H1 (cell line): ENCODE measurements around the gene NPSR1. TPM values are rescaled to one million over a fixed set of nuclear protein-coding genes. Genes with fewer than 3 reads are reported as not detected.

Experiments used
- CTCF ChIA-PET: fragments of 300-600 bp; sonication (Branson Sonifier 250); formaldehyde crosslinking; loops from one replicate; lab custom pipeline; 2021; ENCODE audit not compliant: partially characterized antibody; lab: Charles Lee
- POLR2A ChIA-PET: fragments of 300-600 bp; sonication (Branson Sonifier 250); formaldehyde crosslinking; loops from one replicate; lab custom pipeline; 2021; ENCODE audit warnings: inconsistent platforms; ENCODE audit not compliant: partially characterized antibody; lab: Charles Lee
- DNase-seq, 2 experiments: peaks; one replicate each; pipeline versions ENCODE4 v3.0.0 to v3.0.0-alpha.2; 2010 to 2022; ENCODE audit warnings: low spot score in 2 of 2, low read depth in 1 of 2, mixed read lengths in 1 of 2
- FAIRE-seq: peaks from 2 replicates; lab custom pipeline; 2011; peaks lifted over from hg19 to GRCh38; lab: Jason Lieb, UNC
- H2AFZ ChIP-seq: 2 replicates; pipeline ENCODE4 v1.8.1; 2012; ENCODE audit warnings: low read length, inconsistent platforms
- H2AK5ac ChIP-seq: 2 replicates; pipeline ENCODE4 v1.6.1; 2013; ENCODE audit warnings: low read depth, low read length
- H2BK120ac ChIP-seq: replicated peaks from 2 replicates; pipeline ENCODE3; 2013; ENCODE audit warnings: low read depth, low read length, inconsistent platforms
- H2BK12ac ChIP-seq: 2 replicates; pipeline ENCODE4 v1.6.1; 2013; ENCODE audit warnings: low read depth, low read length
- H2BK15ac ChIP-seq: 2 replicates; pipeline ENCODE4 v1.6.1; 2013; ENCODE audit warnings: low read length
- H2BK20ac ChIP-seq: 2 replicates; pipeline ENCODE4 v1.6.1; 2013; ENCODE audit warnings: low read length
- H2BK5ac ChIP-seq: 2 replicates; pipeline ENCODE4 v1.6.1; 2013; ENCODE audit warnings: low read depth, low read length
- H3K14ac ChIP-seq: 2 replicates; pipeline ENCODE4 v1.6.1; 2013; ENCODE audit warnings: inconsistent platforms; ENCODE audit not compliant: insufficient read length
- H3K18ac ChIP-seq: 2 replicates; pipeline ENCODE4 v1.6.1; 2013; ENCODE audit warnings: low read length; ENCODE audit errors: extremely low read depth
- H3K23ac ChIP-seq: 2 replicates; pipeline ENCODE4 v1.6.1; 2013; ENCODE audit warnings: inconsistent platforms; ENCODE audit not compliant: insufficient read length
- H3K23me2 ChIP-seq: 2 replicates; pipeline ENCODE4 v1.6.1; 2013; ENCODE audit warnings: low read depth, low read length
- H3K27ac ChIP-seq: 2 replicates; pipeline ENCODE4 v1.6.1; 2011; ENCODE audit warnings: low read depth, low read length, inconsistent platforms
- H3K27me3 ChIP-seq, 4 experiments: replicated peaks in 1 of 4; 1 replicate in 1 of 4; 2 replicates in 3 of 4; pipeline versions ENCODE4 v1.6.1 to v1.8.1; 2011 to 2013; ENCODE audit warnings: low read length in 3 of 4, mild to moderate bottlenecking in 3 of 4, inconsistent platforms in 2 of 4, mixed read lengths in 2 of 4, moderate library complexity in 1 of 4; ENCODE audit not compliant: control insufficient read depth in 3 of 4, insufficient read depth in 3 of 4; ENCODE audit errors: extremely low read depth in 1 of 4
- H3K36me3 ChIP-seq, 4 experiments: 2 replicates each; pipeline versions ENCODE4 v1.6.1 to v1.8.1; 2011 to 2013; ENCODE audit warnings: mild to moderate bottlenecking in 4 of 4, low read length in 3 of 4, moderate library complexity in 2 of 4, control low read depth in 1 of 4, inconsistent platforms in 1 of 4; ENCODE audit not compliant: insufficient read depth in 4 of 4, control insufficient read depth in 2 of 4
- H3K4ac ChIP-seq: replicated peaks from 2 replicates; pipeline ENCODE3; 2013; ENCODE audit warnings: low read length, low read depth, mixed read lengths, inconsistent platforms; ENCODE audit not compliant: insufficient read length
- H3K4me1 ChIP-seq, 4 experiments: replicated peaks in 1 of 4; 1 replicate in 1 of 4; 2 replicates in 3 of 4; pipeline versions ENCODE4 v1.6.1 to v1.8.1; 2011 to 2013; ENCODE audit warnings: low read length in 3 of 4, inconsistent platforms in 2 of 4, mixed read lengths in 1 of 4; ENCODE audit not compliant: insufficient read depth in 4 of 4, control insufficient read depth in 3 of 4
- H3K4me2 ChIP-seq, 2 experiments: 2 replicates each; pipeline versions ENCODE4 v1.6.1 to v1.8.1; 2011 to 2013; ENCODE audit warnings: low read depth in 2 of 2, low read length in 2 of 2, control low read depth in 1 of 2, inconsistent platforms in 1 of 2, mild to moderate bottlenecking in 1 of 2; ENCODE audit not compliant: insufficient read depth in 1 of 2
- H3K4me3 ChIP-seq, 4 experiments: fragments of 200-600, 300-600 bp in 1 of 4; sonication (generic), shearing (Covaris generic), sonication (Bioruptor Twin) in 1 of 4; 2 replicates each; pipeline versions ENCODE4 v1.5.1 to v1.8.1; 2011 to 2016; ENCODE audit warnings: low read length in 4 of 4, low read depth in 3 of 4, control low read depth in 2 of 4, inconsistent platforms in 2 of 4, mild to moderate bottlenecking in 2 of 4, mixed read lengths in 1 of 4, moderate library complexity in 1 of 4; ENCODE audit not compliant: insufficient read depth in 2 of 4; ENCODE audit errors: extremely low read depth in 1 of 4
- H3K56ac ChIP-seq: replicated peaks from 2 replicates; pipeline ENCODE3; 2013; ENCODE audit warnings: low read depth, mild to moderate bottlenecking, mixed read lengths, low read length, inconsistent platforms; ENCODE audit not compliant: insufficient read length
- H3K79me1 ChIP-seq: 2 replicates; pipeline ENCODE4 v1.6.1; 2013; ENCODE audit warnings: low read depth, low read length, control low read depth
- H3K79me2 ChIP-seq, 2 experiments: 2 replicates each; pipeline versions ENCODE4 v1.6.1 to v1.8.1; 2012 to 2013; ENCODE audit warnings: low read length in 2 of 2, mild to moderate bottlenecking in 2 of 2, inconsistent platforms in 1 of 2; ENCODE audit not compliant: insufficient read depth in 2 of 2, control insufficient read depth in 1 of 2
- H3K9ac ChIP-seq, 4 experiments: replicated peaks in 1 of 4; 1 replicate in 1 of 4; 2 replicates in 3 of 4; pipeline versions ENCODE4 v1.6.1 to v1.8.1; 2011 to 2013; ENCODE audit warnings: low read depth in 3 of 4, low read length in 3 of 4, control low read depth in 2 of 4, mild to moderate bottlenecking in 2 of 4, moderate library complexity in 2 of 4, inconsistent platforms in 1 of 4; ENCODE audit errors: extremely low read depth in 1 of 4
- H3K9me3 ChIP-seq, 2 experiments: 2 replicates each; pipeline versions ENCODE4 v1.6.1 to v1.8.1; 2012 to 2013; ENCODE audit warnings: mild to moderate bottlenecking in 2 of 2, moderate library complexity in 2 of 2, control low read depth in 1 of 2, inconsistent platforms in 1 of 2, low read depth in 1 of 2, low read length in 1 of 2, mixed read lengths in 1 of 2; ENCODE audit not compliant: insufficient read depth in 2 of 2
- H4K20me1 ChIP-seq, 2 experiments: replicated peaks in 1 of 2; 2 replicates each; pipeline versions ENCODE3 to v1.8.1; 2011 to 2013; ENCODE audit warnings: inconsistent platforms in 2 of 2, low read length in 2 of 2, mild to moderate bottlenecking in 1 of 2; ENCODE audit not compliant: insufficient read depth in 2 of 2, control insufficient read depth in 1 of 2
- H4K5ac ChIP-seq: 2 replicates; pipeline ENCODE4 v1.6.1; 2013; ENCODE audit warnings: low read length, low read depth, mixed read lengths, inconsistent platforms; ENCODE audit not compliant: insufficient read length
- H4K8ac ChIP-seq: 2 replicates; pipeline ENCODE4 v1.8.0; 2013; ENCODE audit warnings: mild to moderate bottlenecking, moderate library complexity, low read length, inconsistent platforms; ENCODE audit not compliant: insufficient read depth; ENCODE audit errors: extremely low read depth
- H4K91ac ChIP-seq: replicated peaks from 2 replicates; pipeline ENCODE3; 2013; ENCODE audit warnings: low read length, mixed read lengths, inconsistent platforms; ENCODE audit not compliant: insufficient read length
- BACH1 ChIP-seq: IDR thresholded peaks from 2 replicates; pipeline ENCODE4 v1.6.1; 2012; ENCODE audit warnings: low read length, improper control_type of control experiment
- JUN ChIP-seq: IDR thresholded peaks from 2 replicates; pipeline ENCODE4 v1.6.1; 2011; ENCODE audit warnings: low read depth, mild to moderate bottlenecking, improper control_type of control experiment, low read length
- RFX5 ChIP-seq: IDR thresholded peaks from 2 replicates; pipeline ENCODE4 v1.6.1; 2011; ENCODE audit warnings: low read depth, low read length, improper control_type of control experiment, borderline replicate concordance
- SUZ12 ChIP-seq: fragments of 200-600 bp; sonication (generic); IDR thresholded peaks from 2 replicates; pipeline ENCODE4 v1.6.1; 2012; ENCODE audit warnings: mild to moderate bottlenecking, inconsistent platforms, low read length, moderate library complexity, mixed read lengths
- WGBS, 2 experiments: shearing (Covaris generic) in 1 of 2; methylation state at CpG; one replicate each; pipeline versions ENCODE4 v1.1.6 to v1.1.7; 2013 to 2015; ENCODE audit warnings: low lambda C conversion rate in 2 of 2, mixed read lengths in 2 of 2, inconsistent platforms in 1 of 2, low coverage in 1 of 2, missing lambda C conversion rate in 1 of 2; ENCODE audit not compliant: insufficient replicate concordance in 2 of 2, insufficient coverage in 1 of 2, insufficient read length in 1 of 2; ENCODE audit errors: extremely low coverage in 1 of 2, missing lambda C conversion rate in 1 of 2; 5-methylcytosine and 5-hydroxymethylcytosine counted together
- polyA plus RNA-seq, 7 experiments: library from polyadenylated mRNA; depleted of rRNA in 3 of 7; stranded (reverse) in 5 of 7; unstranded in 2 of 7; fragments of >200 nt in 5 of 7; fragments of 200-250 nt in 2 of 7; gene quantifications; 1 replicate in 5 of 7; 2 replicates in 1 of 7; 4 replicates in 1 of 7; pipeline versions ENCODE4 v1.2.1 to v1.2.3, GENCODE V29; 2011 to 2013; ENCODE audit warnings: missing spikeins in 2 of 7, mixed read lengths in 2 of 7
- total RNA-seq: library from RNA; stranded (reverse); fragmentation: NEBNext Ultra II Directional; extraction: Animal tissue kit (Norgen Biotek cat#: 25700); gene quantifications from 2 replicates; pipeline ENCODE4 v1.2.1, GENCODE V29; 2021

The NPSR1 gene
- total and polyA plus RNA-seq, 2 of the 8 experiments (the other 6 are each of a cell fraction or from before 2014, with no cell fraction given): not detected

GRCh38 chr7:34780546-34780945 lies 122.5 kb downstream of the NPSR1 start:
- no peak overlapping the region for H4K91ac ChIP-seq
- no peak overlapping the region for H2AK5ac ChIP-seq
- no peak overlapping the region for H3K4ac ChIP-seq
- no peak overlapping the region for H3K23ac ChIP-seq
- no peak overlapping the region for H4K8ac ChIP-seq
- H4K20me1 ChIP-seq: no peaks in the 10 kb centered on the region
- H3K27ac ChIP-seq: no peak overlapping the region
- DNase-seq (no peak), FAIRE-seq (no peak)
- no peaks in the 10 kb centered on the region for H3K23me2 ChIP-seq
- H3K27me3 ChIP-seq: no peaks in the 10 kb centered on the region
- 0 out of 4 replicates have a peak, but pooled peaks cover 0 to 4% of the 10 kb centered on the region in 2 experiments for H3K9me3 ChIP-seq
- peaks cover 3 to 11% (median 9%) of the 10 kb centered on the region in 4 experiments; a peak in 6 of 7 replicates for H3K4me1 ChIP-seq
- no peaks in the 10 kb centered on the region for H3K36me3 ChIP-seq
- TF ChIP-seq JUN: no peak
- no peak for TF ChIP-seq RFX5
- no peak for TF ChIP-seq BACH1
- no peak for TF ChIP-seq SUZ12
- no peak overlapping the region for H2BK120ac ChIP-seq
- H2BK20ac ChIP-seq: no peak overlapping the region
- H4K5ac ChIP-seq: no peak overlapping the region
- no peak overlapping the region for H2BK15ac ChIP-seq
- POLR2A ChIA-PET: no interaction called here
- H2AFZ ChIP-seq: no peak overlapping the region
- no peak overlapping the region for H3K9ac ChIP-seq
- no peak overlapping the region for H3K14ac ChIP-seq
- no peak overlapping the region for H3K4me3 ChIP-seq
- no peaks in the 10 kb centered on the region for H3K79me2 ChIP-seq
- CTCF ChIA-PET: interaction anchor here (0.8 kb wide), 1 partner anchor 20 kb away, joined by 3 read pairs; no protein-coding TSS in a partner anchor
- no peak overlapping the region for H3K56ac ChIP-seq
- no peak overlapping the region for H3K18ac ChIP-seq
- WGBS, 2 experiments: 92% methylated on average over 3 of the region's 3 CpGs; no CpG with 5 or more reads in 1 of the 2 experiments
- H3K79me1 ChIP-seq: no peaks in the 10 kb centered on the region
- no peak overlapping the region for H2BK5ac ChIP-seq
- no peak overlapping the region for H2BK12ac ChIP-seq
- no peak overlapping the region for H3K4me2 ChIP-seq
